ENCODE data around the gene RXRB. TPM values are rescaled to one million over a fixed set of nuclear protein-coding genes. Genes with fewer than 3 reads are reported as not detected.

RXRB gene
- total RNA-seq, 4 donors from 2014 or later = 13.9 to 26.7 (median 16.7) TPM

DNA sequence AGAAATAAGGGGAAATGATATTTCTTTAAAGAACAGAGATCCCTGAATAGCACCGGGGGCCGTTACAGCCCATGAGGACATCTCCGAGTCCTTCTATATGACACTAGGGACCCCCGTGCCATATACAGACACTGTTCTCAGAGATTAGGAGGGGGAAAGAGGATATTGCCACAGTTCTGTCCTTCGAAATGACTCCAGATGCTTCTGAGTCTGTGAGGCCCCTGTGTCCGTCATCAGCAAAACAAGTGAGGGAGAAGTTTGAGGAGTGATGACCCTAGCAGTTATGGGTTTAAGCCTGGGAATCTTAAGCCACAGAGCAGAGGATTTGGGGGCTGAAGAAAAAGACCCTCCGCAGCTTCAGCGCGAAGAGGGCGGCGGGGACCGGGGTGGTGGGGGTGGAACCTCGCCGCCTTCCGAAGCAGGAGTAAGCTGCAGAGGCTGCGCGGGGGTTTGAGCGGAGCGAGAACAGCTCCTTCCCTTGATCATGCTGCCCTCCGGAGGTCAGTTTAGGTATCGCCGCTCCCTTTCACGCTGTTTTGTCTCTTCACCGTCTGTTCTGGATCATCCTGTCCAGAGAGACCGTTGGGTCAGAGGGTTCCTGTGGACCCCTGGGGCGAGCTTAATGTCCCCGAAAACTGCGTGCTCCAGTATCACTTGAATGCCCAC, 47.6 kb upstream of the RXRB start:
- 3 to 4% methylated on average over 22 to 26 of the region's 28 CpGs for WGBS, 2 donors
- intact Hi-C loops (cut with DNase I) = loop anchor here (5.0 kb wide), 2 partner anchors 86 to 126 kb away; no protein-coding TSS in a partner anchor
- Histone ChIP-seq H3K4me3 (peak overlapping the region; percentile 38 to 74 (median 64)), H3K9me3 (no peaks in the 10 kb centered on the region), H3K36me3 (peaks cover 0 to 19% (median 0%) of the 10 kb centered on the region in 3 donors), H3K4me1 (peaks cover 13 to 32% (median 23%) of the 10 kb centered on the region in 3 donors), H3K27me3 (peaks cover 0 to 3% (median 0%) of the 10 kb centered on the region in 4 donors), H3K27ac (peak overlapping the region; percentile 92 to 99 (median 98))
- peak; percentile 60 for DNase-seq
- TF ChIP-seq, protein P1, sequence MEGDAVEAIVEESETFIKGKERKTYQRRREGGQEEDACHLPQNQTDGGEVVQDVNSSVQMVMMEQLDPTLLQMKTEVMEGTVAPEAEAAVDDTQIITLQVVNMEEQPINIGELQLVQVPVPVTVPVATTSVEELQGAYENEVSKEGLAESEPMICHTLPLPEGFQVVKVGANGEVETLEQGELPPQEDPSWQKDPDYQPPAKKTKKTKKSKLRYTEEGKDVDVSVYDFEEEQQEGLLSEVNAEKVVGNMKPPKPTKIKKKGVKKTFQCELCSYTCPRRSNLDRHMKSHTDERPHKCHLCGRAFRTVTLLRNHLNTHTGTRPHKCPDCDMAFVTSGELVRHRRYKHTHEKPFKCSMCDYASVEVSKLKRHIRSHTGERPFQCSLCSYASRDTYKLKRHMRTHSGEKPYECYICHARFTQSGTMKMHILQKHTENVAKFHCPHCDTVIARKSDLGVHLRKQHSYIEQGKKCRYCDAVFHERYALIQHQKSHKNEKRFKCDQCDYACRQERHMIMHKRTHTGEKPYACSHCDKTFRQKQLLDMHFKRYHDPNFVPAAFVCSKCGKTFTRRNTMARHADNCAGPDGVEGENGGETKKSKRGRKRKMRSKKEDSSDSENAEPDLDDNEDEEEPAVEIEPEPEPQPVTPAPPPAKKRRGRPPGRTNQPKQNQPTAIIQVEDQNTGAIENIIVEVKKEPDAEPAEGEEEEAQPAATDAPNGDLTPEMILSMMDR (IDR thresholded peaks at IDR 0.05) = peak; percentile 81 to 98 (median 94)
- no peak for TF ChIP-seq POLR2A (IDR thresholded peaks at IDR 0.05)

DNA sequence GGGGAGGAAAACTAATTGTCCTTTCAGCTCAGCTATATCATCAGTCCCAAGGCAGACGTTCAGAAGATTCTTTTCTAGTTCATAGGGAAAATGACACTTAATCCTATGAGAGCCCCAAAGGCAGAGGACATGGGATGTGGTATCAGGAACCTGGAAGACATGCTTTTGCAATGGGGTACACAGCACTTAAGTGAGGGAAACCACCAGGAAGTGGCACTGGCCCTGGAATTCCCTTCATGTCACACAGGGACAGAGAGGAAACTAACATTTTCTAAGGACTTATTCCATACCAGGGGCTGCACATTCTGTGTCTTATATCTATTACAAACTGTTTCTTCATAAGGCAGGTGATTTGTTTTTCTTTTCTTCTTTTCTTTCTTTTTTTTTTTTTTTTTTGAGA, 43.0 kb upstream of the RXRB start:
- Histone ChIP-seq H3K27ac (no peak overlapping the region), H3K4me1 (peaks cover 0 to 10% (median 6%) of the 10 kb centered on the region in 3 donors), H3K4me3 (no peak overlapping the region), H3K27me3 (peaks cover 0 to 34% (median 0%) of the 10 kb centered on the region in 4 donors), H3K9me3 (no peaks in the 10 kb centered on the region), H3K36me3 (no peaks in the 10 kb centered on the region)
- 28 to 46% methylated on average over 1 of the region's 1 CpG for WGBS, 2 donors
- no peak for TF ChIP-seq POLR2A (IDR thresholded peaks at IDR 0.05)
- TF ChIP-seq, protein P1 (IDR thresholded peaks at IDR 0.05) = no peak
- no peak for DNase-seq
- intact Hi-C loops (cut with DNase I) = no loop called here

DNA sequence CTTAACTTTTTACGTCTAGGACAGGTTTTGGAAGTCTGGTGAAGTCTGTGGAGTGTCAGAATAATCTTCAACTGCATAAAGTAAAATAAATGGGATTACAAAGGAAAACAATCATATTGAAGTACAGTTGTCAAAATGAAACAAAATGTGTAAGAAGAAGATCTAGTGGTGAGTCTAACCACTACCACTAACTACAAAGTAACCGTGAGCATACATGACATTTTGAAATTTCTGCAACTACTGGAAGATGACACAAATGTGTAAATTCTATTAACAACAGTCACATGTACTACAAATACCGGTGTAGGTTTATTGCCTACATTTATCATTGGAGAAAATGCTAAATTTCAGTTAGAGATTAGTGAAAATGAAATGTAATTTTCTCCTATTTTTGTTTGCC, 41.5 kb upstream of the RXRB start:
- H3K27ac ChIP-seq = no peak overlapping the region
- 43 to 49% methylated on average over 3 of the region's 3 CpGs for WGBS, 2 donors
- H3K36me3 ChIP-seq = no peaks in the 10 kb centered on the region
- no peaks in the 10 kb centered on the region for H3K9me3 ChIP-seq
- TF ChIP-seq POLR2A (IDR thresholded peaks at IDR 0.05) = no peak
- TF ChIP-seq, protein P1 (IDR thresholded peaks at IDR 0.05) = no peak
- no peak for DNase-seq
- H3K27me3 ChIP-seq = peaks cover 0 to 47% (median 0%) of the 10 kb centered on the region in 4 donors
- no peaks in the 10 kb centered on the region for H3K4me1 ChIP-seq
- intact Hi-C loops (cut with DNase I) = no loop called here
- H3K4me3 ChIP-seq = no peak overlapping the region

DNA sequence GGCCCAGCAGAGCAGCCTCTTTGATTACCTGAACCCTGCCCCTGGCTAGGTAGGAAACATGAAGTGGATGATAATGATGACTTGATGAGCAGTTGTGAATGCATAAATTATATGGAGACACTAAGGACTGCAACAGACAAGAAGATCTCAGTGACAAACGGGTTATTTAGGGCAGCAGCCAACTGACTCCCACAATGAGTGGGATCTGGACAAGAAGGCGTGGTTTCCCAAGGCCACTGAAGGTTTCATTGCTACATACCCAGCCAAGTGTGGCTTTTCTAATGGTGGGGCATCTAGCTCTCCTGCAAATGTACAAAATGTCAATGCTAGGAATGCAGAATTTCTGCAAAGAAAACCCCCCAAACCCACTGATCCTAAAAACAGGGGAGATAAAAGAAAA, 37.3 kb upstream of the RXRB start:
- DNase-seq = no peak
- intact Hi-C loops (cut with DNase I) = loop anchor here (10.0 kb wide), 1 partner anchor 233 kb away; the partner anchor contains the start of gene HLA-DOA

DNA sequence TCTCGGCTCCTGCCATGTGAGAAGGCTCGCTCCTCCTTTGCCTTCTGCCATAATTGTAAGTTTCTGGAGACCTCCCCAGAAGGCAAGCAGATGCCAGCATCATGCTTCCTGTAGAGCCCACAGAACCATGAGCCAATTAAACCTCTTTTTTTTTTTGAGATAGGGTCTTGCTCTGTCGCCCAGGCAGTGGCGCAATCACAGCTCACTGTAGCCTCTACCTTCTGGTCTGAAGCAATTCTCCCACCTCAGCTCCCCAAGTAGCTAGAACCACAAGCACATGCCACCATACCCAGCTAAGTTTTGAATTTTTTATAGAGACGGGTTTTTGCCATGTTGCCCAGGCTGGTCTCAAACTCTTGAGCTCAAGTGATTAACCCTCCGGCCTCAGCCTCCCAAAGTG, 36.4 kb upstream of the RXRB start:
- no peak overlapping the region for H3K4me3 ChIP-seq
- TF ChIP-seq, protein P1 (IDR thresholded peaks at IDR 0.05) = no peak
- TF ChIP-seq POLR2A (IDR thresholded peaks at IDR 0.05) = no peak
- no peak overlapping the region for H3K27ac ChIP-seq
- no peaks in the 10 kb centered on the region for H3K4me1 ChIP-seq
- no peak for DNase-seq
- intact Hi-C loops (cut with DNase I) = loop anchor here (10.0 kb wide), 1 partner anchor 232 kb away; the partner anchor contains the start of gene HLA-DOA
- H3K36me3 ChIP-seq = no peaks in the 10 kb centered on the region
- 81 to 90% methylated on average over 5 to 6 of the region's 6 CpGs for WGBS, 2 donors
- no peaks in the 10 kb centered on the region for H3K9me3 ChIP-seq
- H3K27me3 ChIP-seq = peaks cover 0 to 77% (median 3%) of the 10 kb centered on the region in 4 donors

More for the DNA sequence above, 37.3 kb upstream of the RXRB start:
- Histone ChIP-seq H3K36me3 (no peaks in the 10 kb centered on the region), H3K27ac (no peak overlapping the region), H3K4me1 (no peaks in the 10 kb centered on the region), H3K27me3 (peaks cover 0 to 75% (median 3%) of the 10 kb centered on the region in 4 donors), H3K4me3 (no peak overlapping the region), H3K9me3 (no peaks in the 10 kb centered on the region)
- WGBS, 2 donors = 53 to 58% methylated on average over 2 of the region's 2 CpGs
- TF ChIP-seq, protein P1 (IDR thresholded peaks at IDR 0.05) = no peak
- no peak for TF ChIP-seq POLR2A (IDR thresholded peaks at IDR 0.05)
